ENCODE results near the gene ARHGEF6.

The ARHGEF6 gene

DNA sequence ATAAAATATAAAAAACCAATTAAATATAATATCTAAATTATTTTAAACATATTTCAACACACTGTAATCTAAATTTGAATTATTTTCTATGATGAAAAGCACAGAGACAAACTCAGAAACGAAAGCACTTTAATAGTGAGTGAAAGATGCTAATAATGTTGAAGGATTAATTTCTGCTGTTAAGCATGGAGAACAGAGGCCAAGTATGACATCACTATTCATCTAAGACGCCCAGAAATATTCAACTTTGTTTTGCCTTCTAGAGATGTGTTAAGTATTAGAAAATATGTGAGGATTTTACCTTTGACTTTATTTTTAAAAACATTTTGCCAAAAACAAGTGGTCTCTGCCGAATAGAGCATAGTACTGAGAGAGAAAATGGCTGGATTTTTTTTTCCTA lies 19.3 kb downstream of the ARHGEF6 start:
- TF ChIP-seq, protein P1, sequence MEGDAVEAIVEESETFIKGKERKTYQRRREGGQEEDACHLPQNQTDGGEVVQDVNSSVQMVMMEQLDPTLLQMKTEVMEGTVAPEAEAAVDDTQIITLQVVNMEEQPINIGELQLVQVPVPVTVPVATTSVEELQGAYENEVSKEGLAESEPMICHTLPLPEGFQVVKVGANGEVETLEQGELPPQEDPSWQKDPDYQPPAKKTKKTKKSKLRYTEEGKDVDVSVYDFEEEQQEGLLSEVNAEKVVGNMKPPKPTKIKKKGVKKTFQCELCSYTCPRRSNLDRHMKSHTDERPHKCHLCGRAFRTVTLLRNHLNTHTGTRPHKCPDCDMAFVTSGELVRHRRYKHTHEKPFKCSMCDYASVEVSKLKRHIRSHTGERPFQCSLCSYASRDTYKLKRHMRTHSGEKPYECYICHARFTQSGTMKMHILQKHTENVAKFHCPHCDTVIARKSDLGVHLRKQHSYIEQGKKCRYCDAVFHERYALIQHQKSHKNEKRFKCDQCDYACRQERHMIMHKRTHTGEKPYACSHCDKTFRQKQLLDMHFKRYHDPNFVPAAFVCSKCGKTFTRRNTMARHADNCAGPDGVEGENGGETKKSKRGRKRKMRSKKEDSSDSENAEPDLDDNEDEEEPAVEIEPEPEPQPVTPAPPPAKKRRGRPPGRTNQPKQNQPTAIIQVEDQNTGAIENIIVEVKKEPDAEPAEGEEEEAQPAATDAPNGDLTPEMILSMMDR (IDR thresholded peaks at IDR 0.05) = no peak
- peaks cover 38% of the 10 kb centered on the region for H3K9me3 Mint-ChIP-seq
- H3K27me3 Mint-ChIP-seq (ENCODE audit: low read depth, poor library complexity) = peaks cover 16% of the 10 kb centered on the region
- no peak overlapping the region for H3K27ac Mint-ChIP-seq
- no peak overlapping the region for H3K4me3 Mint-ChIP-seq
- H3K36me3 Mint-ChIP-seq (ENCODE audit: low read depth) = no peaks in the 10 kb centered on the region
- DNase-seq = no peak
- no peaks in the 10 kb centered on the region for H3K4me1 Mint-ChIP-seq

DNA sequence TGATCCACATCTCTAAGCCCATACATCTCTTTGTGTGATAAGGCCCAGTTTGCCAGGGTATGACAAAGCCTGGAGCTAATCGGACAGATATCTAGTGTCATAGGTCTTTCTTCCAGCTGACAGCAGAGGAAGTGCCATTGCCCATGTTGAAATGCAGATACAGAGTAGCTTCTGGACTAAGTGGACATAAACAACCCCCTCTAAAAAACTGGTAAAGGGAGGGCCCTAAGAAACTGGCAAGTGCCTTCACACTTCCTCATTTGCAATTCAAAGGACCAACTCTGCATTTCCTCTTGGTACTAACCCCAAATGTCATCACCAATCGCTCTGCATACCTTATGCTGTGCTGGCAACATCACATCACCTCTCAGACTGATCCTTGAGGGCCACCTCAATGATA lies 20.8 kb downstream of the ARHGEF6 start:
- no peak for DNase-seq
- TF ChIP-seq, protein P1 (IDR thresholded peaks at IDR 0.05) = no peak
- Mint-ChIP-seq H3K27ac (no peak overlapping the region), H3K36me3 (ENCODE audit: low read depth) (no peaks in the 10 kb centered on the region), H3K9me3 (peaks cover 30% of the 10 kb centered on the region), H3K4me1 (no peaks in the 10 kb centered on the region), H3K4me3 (no peak overlapping the region), H3K27me3 (ENCODE audit: low read depth, poor library complexity) (peaks cover 2% of the 10 kb centered on the region)

DNA sequence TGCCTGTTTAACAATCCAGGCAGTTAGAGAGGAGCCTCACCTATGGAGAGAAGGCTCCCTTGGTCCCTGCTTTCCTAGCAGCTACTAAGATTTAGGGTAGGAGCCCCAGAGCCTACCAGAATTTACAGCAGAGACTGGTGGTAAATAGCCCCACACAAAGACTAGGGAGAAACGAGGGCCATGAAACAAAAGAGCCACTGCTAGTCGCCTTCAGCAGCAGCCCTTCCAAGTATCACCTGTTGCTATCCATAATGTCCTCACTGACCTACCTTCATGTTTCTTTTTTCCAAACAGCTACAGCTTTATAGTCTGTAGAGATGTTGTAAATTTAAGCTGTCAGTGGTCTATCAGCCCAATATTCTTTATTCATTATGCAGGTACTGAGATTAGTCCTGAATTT lies 25.3 kb downstream of the ARHGEF6 start:
- no peaks in the 10 kb centered on the region for H3K4me1 Mint-ChIP-seq
- DNase-seq = no peak
- H3K4me3 Mint-ChIP-seq = no peak overlapping the region
- no peaks in the 10 kb centered on the region for H3K36me3 Mint-ChIP-seq (ENCODE audit: low read depth)
- H3K27ac Mint-ChIP-seq = no peak overlapping the region
- H3K27me3 Mint-ChIP-seq (ENCODE audit: low read depth, poor library complexity) = peaks cover 3% of the 10 kb centered on the region
- peaks cover 26% of the 10 kb centered on the region for H3K9me3 Mint-ChIP-seq
- TF ChIP-seq, protein P1 (IDR thresholded peaks at IDR 0.05) = no peak

DNA sequence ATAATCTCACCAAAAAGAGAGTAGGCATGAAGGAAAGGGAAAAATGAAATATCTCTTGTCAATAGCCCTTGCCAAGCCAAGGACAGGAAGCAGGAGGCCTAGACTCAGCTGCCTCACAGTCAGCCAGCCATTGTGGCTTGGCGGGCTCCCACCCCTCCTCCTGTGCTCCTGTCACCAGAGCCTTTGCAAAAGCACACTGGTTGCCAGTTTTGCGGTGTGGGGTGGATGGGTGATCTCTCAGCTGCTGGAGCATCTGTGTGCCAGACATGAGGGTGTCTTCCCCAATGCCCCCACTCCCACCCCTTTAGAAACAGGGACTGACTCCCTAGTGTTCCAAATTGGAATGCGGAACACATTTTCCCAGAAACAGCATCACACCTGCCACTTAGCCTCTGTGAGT lies 26.1 kb downstream of the ARHGEF6 start:
- Mint-ChIP-seq H3K27ac (no peak overlapping the region), H3K4me1 (no peaks in the 10 kb centered on the region), H3K27me3 (ENCODE audit: low read depth, poor library complexity) (peaks cover 3% of the 10 kb centered on the region), H3K9me3 (peaks cover 26% of the 10 kb centered on the region), H3K4me3 (no peak overlapping the region), H3K36me3 (ENCODE audit: low read depth) (no peaks in the 10 kb centered on the region)
- DNase-seq = no peak
- TF ChIP-seq, protein P1 (IDR thresholded peaks at IDR 0.05) = no peak

GRCh38 chrX:136752796-136753195 lies 27.9 kb downstream of the ARHGEF6 start:
- no peaks in the 10 kb centered on the region for H3K36me3 Mint-ChIP-seq (ENCODE audit: low read depth)
- no peak overlapping the region for H3K27ac Mint-ChIP-seq
- no peak overlapping the region for H3K4me3 Mint-ChIP-seq
- peaks cover 24% of the 10 kb centered on the region for H3K9me3 Mint-ChIP-seq
- no peak for DNase-seq
- H3K27me3 Mint-ChIP-seq (ENCODE audit: low read depth, poor library complexity) = peaks cover 3% of the 10 kb centered on the region
- TF ChIP-seq, protein P1 (IDR thresholded peaks at IDR 0.05) = no peak
- peaks cover 5% of the 10 kb centered on the region for H3K4me1 Mint-ChIP-seq

DNA sequence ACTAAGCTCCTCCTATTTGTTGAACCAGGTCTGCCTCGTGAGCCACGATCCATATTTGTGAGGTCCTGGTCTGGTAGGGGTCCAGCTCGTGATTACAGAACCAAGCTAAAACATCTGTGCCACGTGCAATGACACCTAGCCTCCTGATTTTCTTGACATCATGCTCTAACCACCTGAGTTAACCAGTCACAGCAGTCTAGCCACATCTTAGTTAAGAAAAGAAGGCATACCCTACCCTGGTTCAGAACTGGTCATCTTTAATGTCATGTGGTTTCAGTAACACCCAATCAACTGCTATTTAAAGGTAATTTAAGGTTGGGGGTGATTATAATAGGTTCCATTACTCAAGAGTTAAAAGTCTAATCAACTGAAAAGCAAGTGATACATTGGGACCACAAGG lies 28.4 kb downstream of the ARHGEF6 start:
- H3K4me3 Mint-ChIP-seq = no peak overlapping the region
- TF ChIP-seq, protein P1 (IDR thresholded peaks at IDR 0.05) = no peak
- H3K36me3 Mint-ChIP-seq (ENCODE audit: low read depth) = no peaks in the 10 kb centered on the region
- H3K4me1 Mint-ChIP-seq = peaks cover 10% of the 10 kb centered on the region
- H3K27me3 Mint-ChIP-seq (ENCODE audit: low read depth, poor library complexity) = peaks cover 3% of the 10 kb centered on the region
- DNase-seq = no peak
- H3K27ac Mint-ChIP-seq = no peak overlapping the region
- peaks cover 21% of the 10 kb centered on the region for H3K9me3 Mint-ChIP-seq

All from nephron progenitor cell (in vitro differentiated cells).